Mucosa of descending colon (tissue), 3 donors: Measurements from ENCODE around the gene DESI1. TPM values are rescaled to one million over a fixed set of nuclear protein-coding genes. Genes with fewer than 3 reads are reported as not detected.
A peak's percentile ranks its signal among the peaks of the same experiment; 100 is the strongest.
"Not testable (repeated sequence)": the region's sequence is repeated elsewhere in the genome, so short reads cannot be mapped to it uniquely, and the experiment has no call there.

ENCODE experiments used
- ATAC-seq: fragments of 200-7000 bp; cut with Tn5 transposase; one replicate; pipeline ENCODE4 v1.9.1; 2020; ENCODE audit warnings: mild to moderate bottlenecking, moderate library complexity
- DNase-seq, 3 donors: peaks; one replicate each; pipeline ENCODE4 v3.0.0-alpha.2; 2020
- H3K36me3 ChIP-seq: fragments of 200-600 bp; one replicate; pipeline ENCODE4 v1.8.0; 2021; ENCODE audit warnings: low read depth, mild to moderate bottlenecking
- H3K4me1 ChIP-seq: fragments of 200-600 bp; one replicate; pipeline ENCODE4 v1.8.0; 2021; ENCODE audit warnings: low read depth, mild to moderate bottlenecking
- H3K4me3 ChIP-seq: fragments of 200-600 bp; one replicate; pipeline ENCODE4 v1.8.0; 2021; ENCODE audit warnings: mild to moderate bottlenecking
- H3K9me3 ChIP-seq: fragments of 200-600 bp; one replicate; pipeline ENCODE4 v1.8.0; 2021; ENCODE audit warnings: mild to moderate bottlenecking
- CTCF ChIP-seq: fragments of 200-600 bp; IDR thresholded peaks from one replicate; pipeline ENCODE4 v1.8.0; 2022; ENCODE audit warnings: antibody characterized with exemption, mild to moderate bottlenecking
- intact Hi-C, 2 donors: fragments of 100-400 bp; cut with DNase I in 1 of 2; cut with micrococcal nuclease in 1 of 2; formaldehyde crosslinking; loops; one replicate each; pipeline versions ENCODE4 v1.11.0 to v1.11.1; 2022; cut with DNase I, micrococcal nuclease
- long read RNA-seq, 2 donors: library from polyadenylated mRNA; unstranded; transcript quantifications; one replicate each; pipeline ENCODE4 v2.0.0, GENCODE V29; 2019 to 2021
- total RNA-seq, 3 donors: library from RNA; stranded (reverse); fragmentation: NEBNext Ultra II Directional in 2 of 3; extraction: Animal tissue kit (Norgen Biotek cat#: 25700) in 2 of 3; gene quantifications; one replicate each; pipeline versions ENCODE4 v1.2.1 to v1.2.4, GENCODE V29; 2021 to 2023
- donor health status: DM: no; HTN: no; CAD: no; lungs with moderate emphysema.
- donor health status: DM: no; HTN: no; CAD: no.
- donor health status: DM: no; HTN: yes; CAD: no.

The DESI1 gene
- 10 to 100 TPM; 23.4 to 28.7 (median 26.3) TPM for total RNA-seq
- long read RNA-seq, donor 1, transcript DESI1-201 (6 exons, 3,833 nt) = major isoform, 13 of 14 reads
- long read RNA-seq, donor 1, partial matches to known transcripts = 0 of 14 reads
- long read RNA-seq, donor 1, other reads (novel, unspliced or antisense) = 1 of 14 reads
- long read RNA-seq, donor 2, transcript DESI1-201 (6 exons, 3,833 nt) = major isoform, 17 of 24 reads
- long read RNA-seq, donor 2, partial matches to known transcripts = 1 of 24 reads
- long read RNA-seq, donor 2, other reads (novel, unspliced or antisense) = 6 of 24 reads

GRCh38 chr22:41620589-41621098 is at the start of gene DESI1:
Gene DESI1, minus strand, starts transcription at chr22:41621043. Its CDS starts 204 bp downstream, at chr22:41620839.
- no peak for TF ChIP-seq CTCF
- no peak for DNase-seq
- H3K9me3 ChIP-seq = no peaks in the 10 kb centered on the region
- H3K4me3 ChIP-seq = peak within 1 kb of the TSS; percentile 93
- H3K36me3 ChIP-seq = peaks cover 8% of the 10 kb centered on the region
- peaks cover 33% of the 10 kb centered on the region for H3K4me1 ChIP-seq
- peak; percentile 47 for ATAC-seq
- intact Hi-C loops = no loop called here

- no peaks in the 10 kb centered on the region for H3K4me1 ChIP-seq
- DNase-seq (peak in 1 of 3 donors; percentile 25), ATAC-seq (no peak)
- no peaks in the 10 kb centered on the region for H3K9me3 ChIP-seq
- TF ChIP-seq CTCF = no peak
- intact Hi-C loops = no loop called here
- H3K36me3 ChIP-seq = no peaks in the 10 kb centered on the region
- no peak overlapping the region for H3K4me3 ChIP-seq
Measured at GRCh38 chr22:41668971-41669911, 48.4 kb upstream of the DESI1 start.

- DNase-seq = no peak
- ATAC-seq = no peak
- Histone ChIP-seq H3K4me1 (no peaks in the 10 kb centered on the region), H3K9me3 (no peaks in the 10 kb centered on the region), H3K36me3 (no peaks in the 10 kb centered on the region), H3K4me3 (no peak overlapping the region)
- intact Hi-C loops = no loop called here
- no peak for TF ChIP-seq CTCF
Measured at GRCh38 chr22:41664951-41665350, 44.1 kb upstream of the DESI1 start.

GRCh38 chr22:41664490-41664889 is 43.6 kb upstream of the DESI1 start:
- Histone ChIP-seq H3K9me3 (no peaks in the 10 kb centered on the region), H3K36me3 (no peaks in the 10 kb centered on the region), H3K4me3 (no peak overlapping the region), H3K4me1 (no peaks in the 10 kb centered on the region)
- ATAC-seq = no peak
- no peak for TF ChIP-seq CTCF
- DNase-seq = no peak
- intact Hi-C loops = no loop called here

GRCh38 chr22:41663594-41663993 is 42.8 kb upstream of the DESI1 start:
- H3K4me1 ChIP-seq, H3K36me3 ChIP-seq, intact Hi-C loops, DNase-seq, ATAC-seq, H3K4me3 ChIP-seq, H3K9me3 ChIP-seq: not testable (repeated sequence)

- no peak for TF ChIP-seq CTCF
- intact Hi-C loops = no loop called here
- no peak overlapping the region for H3K4me3 ChIP-seq
- H3K4me1 ChIP-seq = no peaks in the 10 kb centered on the region
- DNase-seq = no peak
- H3K9me3 ChIP-seq = no peaks in the 10 kb centered on the region
- no peak for ATAC-seq
- H3K36me3 ChIP-seq = peaks cover 9% of the 10 kb centered on the region
Measured at GRCh38 chr22:41661713-41662112, 40.9 kb upstream of the DESI1 start.
